Activated B cell treated with CpG ODN at 0.5 μM for 24 hours (primary cell): ENCODE measurements around the gene RPRD1B. TPM values are rescaled to one million over a fixed set of nuclear protein-coding genes. Genes with fewer than 3 reads are reported as not detected.

Source experiments
- ATAC-seq: fragments of 200-7000 bp; cut with Tn5 transposase; one replicate; pipeline ENCODE4 v1.10.0; 2021; ENCODE audit warnings: low read depth, mild to moderate bottlenecking, moderate library complexity
- CTCF ChIA-PET: fragments of 350-600 bp; sonication (Branson Sonifier 250); formaldehyde crosslinking; loops from one replicate; lab custom pipeline; 2021; ENCODE audit warnings: antibody characterized with exemption; lab: Charles Lee
- POLR2A ChIA-PET: fragments of 350-600 bp; sonication (Branson Sonifier 250); formaldehyde crosslinking; loops from one replicate; lab custom pipeline; 2021; ENCODE audit warnings: antibody characterized with exemption; lab: Charles Lee
- DNase-seq: peaks from one replicate; pipeline ENCODE4 v3.0.0; 2022
- H3K27ac Mint-ChIP-seq: one replicate; pipeline ENCODE4 v1.8.0; 2020; ENCODE audit warnings: mixed read lengths
- H3K27me3 Mint-ChIP-seq: one replicate; pipeline ENCODE4 v1.8.0; 2021; ENCODE audit warnings: mixed read lengths
- H3K36me3 Mint-ChIP-seq: one replicate; pipeline ENCODE4 v1.8.0; 2021; ENCODE audit warnings: low read depth, mixed read lengths
- H3K4me1 Mint-ChIP-seq: one replicate; pipeline ENCODE4 v1.8.0; 2021; ENCODE audit warnings: mixed read lengths
- H3K4me3 Mint-ChIP-seq: one replicate; pipeline ENCODE4 v1.8.0; 2020; ENCODE audit warnings: mild to moderate bottlenecking, mixed read lengths
- H3K9me3 Mint-ChIP-seq: one replicate; pipeline ENCODE4 v1.8.0; 2020; ENCODE audit warnings: mixed read lengths
- intact Hi-C: fragments of 100-400 bp; cut with micrococcal nuclease; formaldehyde crosslinking; loops from one replicate; pipeline ENCODE4 v1.15.1; 2024
- total RNA-seq: library from RNA; stranded (reverse); gene quantifications from 2 replicates; pipeline ENCODE4 v1.2.3, GENCODE V29; 2022
- TF ChIP-seq, protein P1 (sequence below): fragments of 200-600 bp; IDR thresholded peaks from one replicate; pipeline ENCODE4 v1.8.0; 2022; ENCODE audit warnings: antibody characterized with exemption, mild to moderate bottlenecking

Gene RPRD1B
- total RNA-seq, 1 donor from 2014 or later = 38.4 TPM

GRCh38 chr20:38062890-38063289, 29.3 kb downstream of the RPRD1B start:
- H3K4me1 Mint-ChIP-seq = peaks cover 41% of the 10 kb centered on the region
- ChIA-PET CTCF (interaction anchor here (1.1 to 10.5 kb wide), 4 partner anchors 10 to 158 kb away, joined by 4 to 307 read pairs (median 8); no protein-coding TSS in a partner anchor), POLR2A (interaction anchor here (0.5 to 0.6 kb wide), 3 partner anchors 77 to 717 kb away, joined by 5 to 6 read pairs (median 5); no protein-coding TSS in a partner anchor)
- no peaks in the 10 kb centered on the region for H3K9me3 Mint-ChIP-seq
- no peak for ATAC-seq
- no peaks in the 10 kb centered on the region for H3K27me3 Mint-ChIP-seq
- no peak overlapping the region for H3K4me3 Mint-ChIP-seq
- no peak for DNase-seq
- H3K36me3 Mint-ChIP-seq = peaks cover 55% of the 10 kb centered on the region
- no peak overlapping the region for H3K27ac Mint-ChIP-seq
- TF ChIP-seq, protein P1, sequence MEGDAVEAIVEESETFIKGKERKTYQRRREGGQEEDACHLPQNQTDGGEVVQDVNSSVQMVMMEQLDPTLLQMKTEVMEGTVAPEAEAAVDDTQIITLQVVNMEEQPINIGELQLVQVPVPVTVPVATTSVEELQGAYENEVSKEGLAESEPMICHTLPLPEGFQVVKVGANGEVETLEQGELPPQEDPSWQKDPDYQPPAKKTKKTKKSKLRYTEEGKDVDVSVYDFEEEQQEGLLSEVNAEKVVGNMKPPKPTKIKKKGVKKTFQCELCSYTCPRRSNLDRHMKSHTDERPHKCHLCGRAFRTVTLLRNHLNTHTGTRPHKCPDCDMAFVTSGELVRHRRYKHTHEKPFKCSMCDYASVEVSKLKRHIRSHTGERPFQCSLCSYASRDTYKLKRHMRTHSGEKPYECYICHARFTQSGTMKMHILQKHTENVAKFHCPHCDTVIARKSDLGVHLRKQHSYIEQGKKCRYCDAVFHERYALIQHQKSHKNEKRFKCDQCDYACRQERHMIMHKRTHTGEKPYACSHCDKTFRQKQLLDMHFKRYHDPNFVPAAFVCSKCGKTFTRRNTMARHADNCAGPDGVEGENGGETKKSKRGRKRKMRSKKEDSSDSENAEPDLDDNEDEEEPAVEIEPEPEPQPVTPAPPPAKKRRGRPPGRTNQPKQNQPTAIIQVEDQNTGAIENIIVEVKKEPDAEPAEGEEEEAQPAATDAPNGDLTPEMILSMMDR = no peak
- intact Hi-C loops = loop anchor here (5.0 kb wide), 1 partner anchor 34 kb away; no protein-coding TSS in a partner anchor

GRCh38 chr20:38063911-38064530, 30.5 kb downstream of the RPRD1B start:
- TF ChIP-seq, protein P1 = no peak
- H3K9me3 Mint-ChIP-seq = no peaks in the 10 kb centered on the region
- H3K27me3 Mint-ChIP-seq = no peaks in the 10 kb centered on the region
- POLR2A ChIA-PET = no interaction called here
- DNase-seq = no peak
- H3K4me3 Mint-ChIP-seq = peak overlapping the region; percentile 8
- ATAC-seq = peak; percentile 66
- H3K27ac Mint-ChIP-seq = peak overlapping the region; percentile 22
- intact Hi-C loops = loop anchor here (5.0 kb wide), 1 partner anchor 33 kb away; no protein-coding TSS in a partner anchor
- peaks cover 61% of the 10 kb centered on the region for H3K36me3 Mint-ChIP-seq
- CTCF ChIA-PET = interaction anchor here (10.5 kb wide), 1 partner anchor 157 kb away, joined by 307 read pairs; no protein-coding TSS in a partner anchor
- peaks cover 41% of the 10 kb centered on the region for H3K4me1 Mint-ChIP-seq

DNA sequence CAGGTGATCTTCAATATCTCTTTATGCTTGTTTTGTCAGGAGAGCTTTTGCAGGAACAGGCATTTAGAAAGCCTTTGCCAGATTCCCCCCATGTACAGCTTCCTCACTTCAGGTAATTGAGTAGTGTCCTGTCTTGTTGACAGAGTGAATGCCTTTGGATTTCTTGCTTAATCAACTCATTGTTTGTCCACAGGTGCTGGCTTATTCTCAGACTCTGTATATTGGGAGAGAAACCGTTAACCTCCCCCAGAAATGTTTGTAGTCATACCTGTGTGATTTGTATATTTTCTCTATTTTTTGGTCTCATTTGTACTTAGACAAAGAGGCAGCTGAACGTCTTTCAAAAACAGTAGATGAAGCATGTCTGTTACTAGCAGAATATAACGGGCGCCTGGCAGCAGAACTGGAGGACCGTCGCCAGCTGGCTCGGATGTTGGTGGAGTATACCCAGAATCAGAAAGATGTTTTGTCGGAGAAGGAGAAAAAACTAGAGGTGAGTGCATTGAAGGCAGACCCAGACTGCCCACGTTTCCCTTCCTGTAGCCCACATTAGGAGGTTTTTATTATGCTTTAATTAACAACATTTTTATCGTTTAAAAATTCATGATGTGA, 32.3 kb downstream of the RPRD1B start:
- ChIA-PET CTCF (interaction anchor here (0.6 to 1.4 kb wide), 2 partner anchors 8 to 17 kb away, joined by 4 read pairs; no protein-coding TSS in a partner anchor), POLR2A (interaction anchor here (0.6 to 1.3 kb wide), 4 partner anchors 11 to 33 kb away, joined by 3 to 8 read pairs (median 4); partner anchors contain the start of gene TTI1)
- ATAC-seq = no peak
- peak overlapping the region; percentile 62 for H3K27ac Mint-ChIP-seq
- no peaks in the 10 kb centered on the region for H3K27me3 Mint-ChIP-seq
- H3K36me3 Mint-ChIP-seq = peaks cover 60% of the 10 kb centered on the region
- intact Hi-C loops = no loop called here
- DNase-seq = no peak
- H3K4me1 Mint-ChIP-seq = peaks cover 34% of the 10 kb centered on the region
- TF ChIP-seq, protein P1 = no peak
- H3K4me3 Mint-ChIP-seq = peak overlapping the region; percentile 63
- H3K9me3 Mint-ChIP-seq = no peaks in the 10 kb centered on the region

- H3K36me3 Mint-ChIP-seq = peaks cover 73% of the 10 kb centered on the region
- H3K27me3 Mint-ChIP-seq = no peaks in the 10 kb centered on the region
- H3K4me1 Mint-ChIP-seq = peaks cover 34% of the 10 kb centered on the region
- ATAC-seq = no peak
- DNase-seq = no peak
- peak overlapping the region; percentile 47 for H3K27ac Mint-ChIP-seq
- TF ChIP-seq, protein P1 = no peak
- CTCF ChIA-PET = interaction anchor here (1.5 to 1.7 kb wide), 2 partner anchors 9 to 154 kb away, joined by 4 to 6 read pairs; no protein-coding TSS in a partner anchor
- peak overlapping the region; percentile 13 for H3K4me3 Mint-ChIP-seq
- intact Hi-C loops = no loop called here
- H3K9me3 Mint-ChIP-seq = no peaks in the 10 kb centered on the region
- POLR2A ChIA-PET = interaction anchor here (0.9 to 1.3 kb wide), 2 partner anchors 9 to 26 kb away, joined by 3 read pairs; no protein-coding TSS in a partner anchor
Measured at GRCh38 chr20:38066969-38067716, 33.6 kb downstream of the RPRD1B start.
